GM12801 (cell line): ENCODE data around the gene RARB.

Experiments
- TF ChIP-seq, protein P1 (sequence below): IDR thresholded peaks from one replicate; pipeline ENCODE4 v1.5.1; 2011; ENCODE audit warnings: control low read depth; ENCODE audit not compliant: insufficient read length; ENCODE audit errors: extremely low read depth

The RARB gene

DNA sequence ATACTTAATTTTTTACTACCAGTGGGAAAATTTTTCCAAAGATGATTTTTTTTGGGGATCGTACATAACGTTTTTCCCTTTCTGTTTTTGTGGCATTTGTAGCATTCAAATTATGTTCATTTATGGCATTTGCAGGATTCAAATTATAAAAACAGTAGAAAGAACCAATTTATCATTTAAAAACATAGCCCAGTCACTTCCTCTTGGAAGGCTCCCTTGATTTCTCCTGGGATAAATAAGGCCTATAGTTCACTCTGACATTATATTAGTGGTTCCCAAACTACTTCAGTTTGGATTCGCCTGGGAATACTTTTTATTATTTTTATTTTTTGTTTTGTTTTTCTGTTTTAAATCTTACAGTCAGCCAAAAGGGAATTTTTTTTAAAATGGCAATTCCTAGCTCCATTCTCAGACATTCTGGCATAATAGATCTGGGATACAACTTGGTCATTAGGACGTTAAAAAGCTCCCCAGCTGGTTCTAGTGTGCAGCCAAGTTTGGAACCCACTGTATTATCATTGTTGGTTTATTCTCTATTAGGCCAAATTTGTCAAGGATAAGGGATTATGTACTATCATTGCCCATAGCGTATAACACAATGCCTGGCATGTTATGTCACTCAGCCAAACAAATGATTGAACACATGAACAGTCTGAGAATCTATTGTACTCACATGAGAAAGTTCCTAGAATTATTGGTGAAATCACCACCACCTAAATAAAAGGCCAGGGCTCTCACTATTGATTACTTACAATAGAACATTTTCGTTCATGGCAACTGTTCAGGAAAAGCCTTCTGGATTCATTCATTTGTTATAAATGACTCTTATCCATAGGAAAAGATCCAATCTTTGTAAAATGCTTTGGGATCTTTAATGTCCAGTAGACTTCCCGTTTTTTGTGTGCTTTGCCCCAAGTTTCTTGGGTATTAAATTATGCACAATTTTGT is 28.9 kb downstream of the RARB start:
- TF ChIP-seq, protein P1, sequence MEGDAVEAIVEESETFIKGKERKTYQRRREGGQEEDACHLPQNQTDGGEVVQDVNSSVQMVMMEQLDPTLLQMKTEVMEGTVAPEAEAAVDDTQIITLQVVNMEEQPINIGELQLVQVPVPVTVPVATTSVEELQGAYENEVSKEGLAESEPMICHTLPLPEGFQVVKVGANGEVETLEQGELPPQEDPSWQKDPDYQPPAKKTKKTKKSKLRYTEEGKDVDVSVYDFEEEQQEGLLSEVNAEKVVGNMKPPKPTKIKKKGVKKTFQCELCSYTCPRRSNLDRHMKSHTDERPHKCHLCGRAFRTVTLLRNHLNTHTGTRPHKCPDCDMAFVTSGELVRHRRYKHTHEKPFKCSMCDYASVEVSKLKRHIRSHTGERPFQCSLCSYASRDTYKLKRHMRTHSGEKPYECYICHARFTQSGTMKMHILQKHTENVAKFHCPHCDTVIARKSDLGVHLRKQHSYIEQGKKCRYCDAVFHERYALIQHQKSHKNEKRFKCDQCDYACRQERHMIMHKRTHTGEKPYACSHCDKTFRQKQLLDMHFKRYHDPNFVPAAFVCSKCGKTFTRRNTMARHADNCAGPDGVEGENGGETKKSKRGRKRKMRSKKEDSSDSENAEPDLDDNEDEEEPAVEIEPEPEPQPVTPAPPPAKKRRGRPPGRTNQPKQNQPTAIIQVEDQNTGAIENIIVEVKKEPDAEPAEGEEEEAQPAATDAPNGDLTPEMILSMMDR: no peak

- TF ChIP-seq, protein P1: no peak
These were observed 29.8 kb downstream of the RARB start for GRCh38 chr3:25457671-25458419.

- TF ChIP-seq, protein P1: no peak
These were observed 30.4 kb downstream of the RARB start for GRCh38 chr3:25458420-25458814.

DNA sequence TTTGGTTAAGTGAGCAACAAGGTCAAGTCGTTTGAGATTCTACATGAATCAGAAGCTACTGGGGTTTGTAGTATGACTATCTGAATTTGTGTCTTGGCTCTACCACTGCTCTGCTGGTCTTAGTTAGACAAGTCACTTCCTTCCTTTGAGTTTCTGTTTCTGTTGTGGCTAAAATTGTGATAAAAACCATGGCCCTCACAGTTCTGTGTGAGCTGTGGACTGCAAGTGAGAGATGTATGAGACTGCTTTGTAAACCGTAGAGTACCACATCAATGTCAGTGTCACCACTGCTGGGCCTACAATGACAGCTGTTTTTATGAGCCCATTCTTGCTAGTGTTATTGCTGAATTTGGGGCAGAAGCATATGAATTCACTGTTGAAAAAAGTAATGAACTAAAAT is 32.7 kb downstream of the RARB start:
- TF ChIP-seq, protein P1: no peak

- TF ChIP-seq, protein P1: no peak
These were observed 33.9 kb downstream of the RARB start for GRCh38 chr3:25461946-25462345.

DNA sequence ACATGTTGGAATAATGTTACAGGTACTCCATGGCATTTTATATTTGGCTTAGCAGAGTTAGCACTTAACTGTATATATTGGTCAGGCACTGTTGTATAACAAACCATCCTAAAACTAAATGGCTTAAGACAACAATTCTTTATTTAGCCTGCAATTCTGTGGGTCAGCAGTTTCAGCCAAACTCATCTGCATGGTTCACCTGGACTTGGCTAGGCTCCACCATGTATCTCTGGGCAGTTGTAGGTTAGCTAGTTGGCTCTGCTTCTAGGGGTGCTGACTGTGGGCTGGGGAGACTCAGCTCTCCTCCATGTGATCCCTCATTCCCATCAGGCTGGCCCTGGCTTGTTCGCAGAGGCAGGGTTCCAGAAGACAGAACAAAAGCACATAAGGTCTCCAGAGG is 34.4 kb downstream of the RARB start:
- TF ChIP-seq, protein P1: no peak

DNA sequence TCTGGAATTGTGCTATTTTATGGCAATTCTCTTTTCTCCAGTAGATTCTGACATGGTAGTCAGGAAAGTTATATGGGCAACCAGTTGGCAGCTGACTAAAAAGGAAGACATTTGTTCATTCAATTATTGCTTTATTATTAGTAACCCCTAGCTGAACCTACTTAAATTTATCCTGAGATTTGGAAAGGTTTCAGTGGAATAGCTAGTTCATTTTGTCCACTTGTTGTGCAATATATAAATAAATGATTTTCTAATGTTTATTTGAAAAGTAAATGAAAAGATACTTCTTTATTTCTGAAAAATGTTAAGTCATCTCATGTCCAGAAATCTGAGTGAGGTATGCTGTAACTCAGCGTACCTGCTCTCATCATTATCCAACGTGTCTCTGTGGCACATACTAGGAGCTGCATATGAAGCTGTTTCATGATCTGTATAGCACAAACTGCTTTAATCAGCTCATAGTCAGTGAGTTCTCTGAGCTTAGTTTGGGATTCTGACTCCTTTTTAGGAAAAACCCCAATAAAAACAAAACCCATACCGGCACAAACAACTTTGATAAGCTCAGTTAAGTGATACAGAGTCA is 35.9 kb downstream of the RARB start:
- TF ChIP-seq, protein P1: no peak
